CD8-positive, alpha-beta memory T cell (primary cell): ENCODE measurements around the gene TM9SF1. TPM values are rescaled to one million over a fixed set of nuclear protein-coding genes. Genes with fewer than 3 reads are reported as not detected.

Experiments
- CTCF ChIA-PET: fragments of 350-600 bp; sonication (Branson Sonifier 250); formaldehyde crosslinking; loops from one replicate; lab custom pipeline; 2021; ENCODE audit warnings: antibody characterized with exemption; lab: Charles Lee
- POLR2A ChIA-PET: fragments of 350-600 bp; sonication (Branson Sonifier 250); formaldehyde crosslinking; loops from one replicate; lab custom pipeline; 2021; ENCODE audit warnings: antibody characterized with exemption; lab: Charles Lee
- DNase-seq, 5 donors: peaks; one replicate each; pipeline versions ENCODE4 v3.0.0 to v3.0.0-alpha.2; 2020 to 2022; ENCODE audit warnings: mixed read lengths in 1 of 5
- H3K27ac ChIP-seq: one replicate; pipeline ENCODE4 v1.7.0; 2013; ENCODE audit warnings: low read depth, mild to moderate bottlenecking, low read length, moderate library complexity
- H3K27me3 ChIP-seq: 2 replicates; pipeline ENCODE4 v1.7.0; 2013; ENCODE audit warnings: low read length, mild to moderate bottlenecking; ENCODE audit not compliant: insufficient read depth, poor library complexity, severe bottlenecking
- H3K36me3 ChIP-seq: 2 replicates; pipeline ENCODE4 v1.7.0; 2013; ENCODE audit warnings: mild to moderate bottlenecking, low read length, moderate library complexity; ENCODE audit not compliant: insufficient read depth
- H3K4me1 ChIP-seq: 2 replicates; pipeline ENCODE4 v1.7.0; 2013; ENCODE audit warnings: mild to moderate bottlenecking, low read length, moderate library complexity; ENCODE audit not compliant: insufficient read depth
- H3K4me3 ChIP-seq: 2 replicates; pipeline ENCODE4 v1.7.0; 2013; ENCODE audit warnings: mild to moderate bottlenecking, low read length
- H3K9me3 ChIP-seq: 2 replicates; pipeline ENCODE4 v1.7.0; 2013; ENCODE audit warnings: mild to moderate bottlenecking, low read length
- H3K27ac Mint-ChIP-seq, 8 donors: one replicate each; pipeline ENCODE4 v1.8.0; 2020 to 2021; ENCODE audit warnings: mixed read lengths in 8 of 8, mild to moderate bottlenecking in 6 of 8, inconsistent platforms in 3 of 8, moderate library complexity in 3 of 8
- H3K27me3 Mint-ChIP-seq, 2 donors: one replicate each; pipeline ENCODE4 v1.8.0; 2020 to 2021; ENCODE audit warnings: mixed read lengths in 2 of 2, mild to moderate bottlenecking in 1 of 2, moderate library complexity in 1 of 2
- H3K36me3 Mint-ChIP-seq, 3 donors: one replicate each; pipeline ENCODE4 v1.8.0; 2020 to 2021; ENCODE audit warnings: mixed read lengths in 3 of 3, inconsistent platforms in 1 of 3, mild to moderate bottlenecking in 1 of 3
- H3K4me1 Mint-ChIP-seq, 3 donors: one replicate each; pipeline ENCODE4 v1.8.0; 2020 to 2021; ENCODE audit warnings: mixed read lengths in 3 of 3, inconsistent platforms in 1 of 3, mild to moderate bottlenecking in 1 of 3
- H3K4me3 Mint-ChIP-seq, 7 donors: one replicate each; pipeline ENCODE4 v1.8.0; 2020 to 2021; ENCODE audit warnings: mixed read lengths in 7 of 7, mild to moderate bottlenecking in 6 of 7, moderate library complexity in 4 of 7, inconsistent platforms in 2 of 7
- H3K9me3 Mint-ChIP-seq, 5 donors: one replicate each; pipeline ENCODE4 v1.8.0; 2020 to 2022; ENCODE audit warnings: mixed read lengths in 5 of 5, mild to moderate bottlenecking in 3 of 5, moderate library complexity in 2 of 5, inconsistent platforms in 1 of 5
- polyA plus RNA-seq: library from polyadenylated mRNA; unstranded; fragments of 300-500 nt; fragmentation: Illumina TruSeq; gene quantifications from one replicate; pipeline ENCODE4 v1.2.3, GENCODE V29; 2021
- total RNA-seq, 2 experiments: library from RNA; stranded (reverse); gene quantifications; one replicate each; pipeline ENCODE4 v1.2.3, GENCODE V29; 2021

The TM9SF1 gene, protein sequence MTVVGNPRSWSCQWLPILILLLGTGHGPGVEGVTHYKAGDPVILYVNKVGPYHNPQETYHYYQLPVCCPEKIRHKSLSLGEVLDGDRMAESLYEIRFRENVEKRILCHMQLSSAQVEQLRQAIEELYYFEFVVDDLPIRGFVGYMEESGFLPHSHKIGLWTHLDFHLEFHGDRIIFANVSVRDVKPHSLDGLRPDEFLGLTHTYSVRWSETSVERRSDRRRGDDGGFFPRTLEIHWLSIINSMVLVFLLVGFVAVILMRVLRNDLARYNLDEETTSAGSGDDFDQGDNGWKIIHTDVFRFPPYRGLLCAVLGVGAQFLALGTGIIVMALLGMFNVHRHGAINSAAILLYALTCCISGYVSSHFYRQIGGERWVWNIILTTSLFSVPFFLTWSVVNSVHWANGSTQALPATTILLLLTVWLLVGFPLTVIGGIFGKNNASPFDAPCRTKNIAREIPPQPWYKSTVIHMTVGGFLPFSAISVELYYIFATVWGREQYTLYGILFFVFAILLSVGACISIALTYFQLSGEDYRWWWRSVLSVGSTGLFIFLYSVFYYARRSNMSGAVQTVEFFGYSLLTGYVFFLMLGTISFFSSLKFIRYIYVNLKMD
- total RNA-seq = 10 to 100 TPM; 31.3 to 34.0 TPM
- polyA plus RNA-seq = 30.0 TPM

GRCh38 chr14:24195186-24196070 is at the start of gene TM9SF1:
TSS of gene TM9SF1 (minus strand) at chr14:24195441. CDS start at chr14:24195019, 422 bp downstream.
- peak within 1 kb of the TSS; percentile 100 for H3K27ac ChIP-seq
- H3K4me3 ChIP-seq = peak within 1 kb of the TSS; percentile 91
- H3K27me3 Mint-ChIP-seq = peaks cover 0 to 1% of the 10 kb centered on the region in 2 donors
- H3K4me1 ChIP-seq = peaks cover 32% of the 10 kb centered on the region
- peaks cover 37 to 76% (median 56%) of the 10 kb centered on the region in 3 donors for H3K4me1 Mint-ChIP-seq
- H3K9me3 Mint-ChIP-seq = peaks cover 0 to 3% (median 0%) of the 10 kb centered on the region in 5 donors
- H3K36me3 ChIP-seq = peaks cover 16% of the 10 kb centered on the region
- no peaks in the 10 kb centered on the region for H3K27me3 ChIP-seq
- ChIA-PET POLR2A (interaction anchor here (0.5 to 3.2 kb wide), 14 partner anchors 10 to 516 kb away, joined by 3 to 43 read pairs (median 6); partner anchors contain the start of genes CHMP4A, DCAF11, EMC9 and IRF9), CTCF (interaction anchor here (0.5 to 2.2 kb wide), 17 partner anchors 10 to 138 kb away, joined by 3 to 22 read pairs (median 4); partner anchors contain the start of genes CHMP4A, CIDEB, IRF9 and MDP1)
- H3K27ac Mint-ChIP-seq = peak within 1 kb of the TSS; percentile 96 to 100 (median 99)
- peak within 1 kb of the TSS; percentile 83 to 96 (median 94) for H3K4me3 Mint-ChIP-seq
- peak; percentile 89 to 98 (median 91) for DNase-seq
- no peaks in the 10 kb centered on the region for H3K9me3 ChIP-seq
- peaks cover 9 to 61% (median 12%) of the 10 kb centered on the region in 3 donors for H3K36me3 Mint-ChIP-seq

GRCh38 chr14:24243336-24243836 is 48.1 kb upstream of the TM9SF1 start:
- POLR2A ChIA-PET = interaction anchor here (0.7 to 3.3 kb wide), 13 partner anchors 10 to 200 kb away, joined by 5 to 44 read pairs (median 26); partner anchors contain the start of genes CBLN3, CHMP4A, DCAF11 and DHRS1
- peaks cover 4 to 38% (median 4%) of the 10 kb centered on the region in 3 donors for H3K36me3 Mint-ChIP-seq
- peak overlapping the region; percentile 79 for H3K4me3 ChIP-seq
- H3K27ac ChIP-seq = peak overlapping the region; percentile 99
- H3K9me3 Mint-ChIP-seq = no peaks in the 10 kb centered on the region
- CTCF ChIA-PET = interaction anchor here (0.6 to 12.1 kb wide), 28 partner anchors 9 to 774 kb away, joined by 3 to 151 read pairs (median 7); partner anchors contain the start of genes ADCY4, CBLN3, CHMP4A and CIDEB
- peaks cover 0 to 2% of the 10 kb centered on the region in 2 donors for H3K27me3 Mint-ChIP-seq
- no peaks in the 10 kb centered on the region for H3K27me3 ChIP-seq
- H3K4me1 Mint-ChIP-seq = peaks cover 55 to 72% (median 71%) of the 10 kb centered on the region in 3 donors
- H3K4me1 ChIP-seq = peaks cover 49% of the 10 kb centered on the region
- no peaks in the 10 kb centered on the region for H3K9me3 ChIP-seq
- peak overlapping the region; percentile 93 to 99 (median 98) for H3K4me3 Mint-ChIP-seq
- peaks cover 27% of the 10 kb centered on the region for H3K36me3 ChIP-seq
- peak overlapping the region; percentile 98 to 100 (median 100) for H3K27ac Mint-ChIP-seq
- DNase-seq = peak in 1 of 5 donors; percentile 9

DNA sequence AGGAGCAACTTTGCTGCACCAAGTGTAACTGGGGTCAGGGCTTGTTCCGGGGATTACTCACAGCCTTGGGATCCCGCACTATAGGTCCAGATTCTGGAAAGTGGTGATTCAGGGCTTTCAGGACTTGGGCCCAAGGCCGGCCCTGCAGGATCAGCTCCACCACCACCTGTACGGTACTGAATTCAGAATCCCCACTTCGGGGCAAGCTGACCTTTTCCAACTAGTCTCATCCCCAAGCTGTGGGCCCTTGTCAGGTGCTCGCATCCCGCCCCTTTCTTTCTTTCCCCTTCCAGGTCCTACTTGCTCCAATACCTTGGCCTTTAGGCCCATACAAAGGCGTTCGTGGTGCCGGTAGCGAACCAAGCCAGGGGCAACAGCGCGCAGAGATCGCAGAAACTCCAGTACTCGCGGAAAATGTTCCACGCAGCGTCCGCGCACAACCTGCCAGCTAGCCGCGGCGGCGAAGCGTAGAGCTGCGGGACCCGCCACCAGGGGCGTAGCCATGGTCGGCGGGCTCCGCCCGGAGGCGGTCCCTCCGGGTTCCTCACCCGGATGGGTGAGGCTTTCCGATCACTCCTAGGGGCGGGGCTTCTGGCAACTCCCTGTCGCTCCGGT is 46.7 kb upstream of the TM9SF1 start:
- peak; percentile 92 to 97 (median 95) for DNase-seq
- POLR2A ChIA-PET = interaction anchor here (0.6 to 3.3 kb wide), 23 partner anchors 9 to 201 kb away, joined by 3 to 44 read pairs (median 10); partner anchors contain the start of genes CBLN3, CHMP4A, DCAF11 and DHRS1
- Mint-ChIP-seq H3K27me3 (peaks cover 0 to 2% of the 10 kb centered on the region in 2 donors), H3K9me3 (no peaks in the 10 kb centered on the region), H3K36me3 (peaks cover 4 to 52% (median 16%) of the 10 kb centered on the region in 3 donors), H3K4me1 (peaks cover 63 to 76% (median 76%) of the 10 kb centered on the region in 3 donors), H3K4me3 (peak overlapping the region; percentile 93 to 99 (median 98)), H3K27ac (peak overlapping the region; percentile 98 to 100 (median 100))
- Histone ChIP-seq H3K4me3 (peak overlapping the region; percentile 79), H3K36me3 (peaks cover 39% of the 10 kb centered on the region), H3K4me1 (peaks cover 51% of the 10 kb centered on the region), H3K27ac (peak overlapping the region; percentile 99), H3K27me3 (no peaks in the 10 kb centered on the region), H3K9me3 (no peaks in the 10 kb centered on the region)
- CTCF ChIA-PET = interaction anchor here (0.7 to 12.1 kb wide), 39 partner anchors 8 to 200 kb away, joined by 3 to 151 read pairs (median 5); partner anchors contain the start of genes ADCY4, CBLN3, CHMP4A and CIDEB

DNA sequence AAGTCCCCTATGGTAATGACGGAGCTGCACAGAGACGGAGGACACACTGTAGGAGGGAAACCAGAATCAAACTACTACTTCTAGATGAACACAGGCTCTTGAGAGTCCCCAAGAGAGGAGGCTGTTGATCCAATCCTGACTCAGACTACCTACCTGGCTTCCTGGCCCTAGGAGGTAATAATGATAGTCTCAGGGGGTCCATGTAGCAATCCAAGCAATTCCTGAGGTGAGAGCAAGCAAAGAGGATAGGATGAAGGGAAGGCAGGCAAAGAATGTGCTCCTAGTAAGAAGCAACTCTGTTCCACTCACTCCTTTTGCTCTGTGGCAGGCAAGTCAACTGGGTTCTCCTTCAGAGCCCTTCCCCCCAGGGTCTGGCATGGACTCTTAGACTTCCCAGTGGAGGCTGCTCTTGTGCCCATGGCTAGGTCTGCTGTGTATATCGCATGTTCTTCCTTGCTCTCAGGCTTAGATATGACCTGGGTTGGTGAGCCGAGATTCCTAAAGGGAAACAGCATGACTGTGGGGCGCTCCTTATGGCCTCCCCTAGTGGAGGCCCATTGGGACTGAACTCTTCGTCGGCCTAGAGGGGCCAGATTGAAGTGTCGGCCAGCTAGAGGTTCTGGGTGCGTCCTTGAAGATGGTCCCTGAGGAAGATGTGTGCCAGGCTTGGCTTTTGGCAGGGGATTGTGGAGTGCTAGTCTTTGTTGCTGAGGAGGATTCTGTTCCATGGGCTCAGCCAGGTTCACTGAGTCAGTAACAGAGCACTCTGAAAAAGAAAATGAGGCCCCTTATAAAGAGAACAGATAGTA is 45.1 kb upstream of the TM9SF1 start:
- Histone ChIP-seq H3K27ac (no peak overlapping the region), H3K27me3 (no peaks in the 10 kb centered on the region), H3K4me1 (peaks cover 48% of the 10 kb centered on the region), H3K9me3 (no peaks in the 10 kb centered on the region), H3K36me3 (peaks cover 55% of the 10 kb centered on the region), H3K4me3 (no peak overlapping the region)
- Mint-ChIP-seq H3K36me3 (peaks cover 4 to 68% (median 25%) of the 10 kb centered on the region in 3 donors), H3K27me3 (peaks cover 0 to 2% of the 10 kb centered on the region in 2 donors), H3K4me1 (peaks cover 68 to 87% (median 81%) of the 10 kb centered on the region in 3 donors), H3K9me3 (no peaks in the 10 kb centered on the region), H3K27ac (peak overlapping the region; percentile 66 to 99 (median 80)), H3K4me3 (peak overlapping the region; percentile 60 to 99 (median 96))
- no peak for DNase-seq
- CTCF ChIA-PET = interaction anchor here (0.9 to 12.1 kb wide), 3 partner anchors 13 to 93 kb away, joined by 3 to 146 read pairs (median 52); partner anchors contain the start of genes ADCY4, CIDEB, LTB4R and LTB4R2
- POLR2A ChIA-PET = interaction anchor here (2.9 to 3.3 kb wide), 3 partner anchors 7 to 45 kb away, joined by 30 to 41 read pairs (median 33); partner anchors contain the start of genes CHMP4A, GMPR2, NEDD8 and TM9SF1

- peaks cover 4 to 81% (median 25%) of the 10 kb centered on the region in 3 donors for H3K36me3 Mint-ChIP-seq
- H3K27ac ChIP-seq = no peak overlapping the region
These were observed 43.3 kb upstream of the TM9SF1 start for GRCh38 chr14:24238527-24239037.

More at GRCh38 chr14:24238527-24239037, 43.3 kb upstream of the TM9SF1 start:
- Mint-ChIP-seq H3K4me3 (peak overlapping the region in 1 of 7 donors; percentile 96), H3K27me3 (peaks cover 0 to 2% of the 10 kb centered on the region in 2 donors), H3K4me1 (peaks cover 73 to 96% (median 91%) of the 10 kb centered on the region in 3 donors), H3K27ac (peak overlapping the region in 7 of 8 donors; percentile 13 to 99 (median 51)), H3K9me3 (no peaks in the 10 kb centered on the region)
- Histone ChIP-seq H3K36me3 (peaks cover 70% of the 10 kb centered on the region), H3K4me3 (no peak overlapping the region), H3K4me1 (peaks cover 62% of the 10 kb centered on the region), H3K9me3 (no peaks in the 10 kb centered on the region), H3K27me3 (no peaks in the 10 kb centered on the region)
- DNase-seq = no peak
- ChIA-PET CTCF (interaction anchor here (1.5 to 12.1 kb wide), 4 partner anchors 22 to 193 kb away, joined by 6 to 146 read pairs (median 6); partner anchors contain the start of genes CIDEB, LTB4R, LTB4R2 and MDP1), POLR2A (interaction anchor here (0.7 to 1.4 kb wide), 3 partner anchors 25 to 128 kb away, joined by 3 read pairs; partner anchors contain the start of gene CHMP4A)
